ENCODE measurements around the gene TNFRSF8. TPM values are rescaled to one million over a fixed set of nuclear protein-coding genes. Genes with fewer than 3 reads are reported as not detected.
A peak's percentile ranks its signal among the peaks of the same experiment; 100 is the strongest.

The TNFRSF8 gene
- total RNA-seq, 4 donors from 2014 or later: 0.84 to 4.9 (median 1.8) TPM; not detected in 1

- DNase-seq (ENCODE audit: low spot score in 2 of 2): no peak
Observed at GRCh38 chr1:12142141-12142823, 79.2 kb downstream of the TNFRSF8 start.

GRCh38 chr1:12142891-12143630 lies 80.0 kb downstream of the TNFRSF8 start:
- Histone ChIP-seq H3K27me3 (no peaks in the 10 kb centered on the region), H3K4me3 (no peak overlapping the region), H3K36me3 (no peaks in the 10 kb centered on the region), H3K9me3 (no peaks in the 10 kb centered on the region), H3K4me1 (peaks cover 0 to 64% (median 29%) of the 10 kb centered on the region in 4 donors), H3K27ac (peak overlapping the region; percentile 47 to 78 (median 70))
- peak in 1 of 2 donors; percentile 48 for DNase-seq (ENCODE audit: low spot score in 2 of 2)
- no peak for TF ChIP-seq EP300 (IDR thresholded peaks at IDR 0.05)
- no peak for TF ChIP-seq CTCF (IDR thresholded peaks at IDR 0.05)
- no peak for TF ChIP-seq POLR2A (IDR thresholded peaks at IDR 0.05)
- 79 to 87% methylated on average over 14 to 20 of the region's 21 CpGs for WGBS, 2 donors

More at GRCh38 chr1:12142141-12142823, 79.2 kb downstream of the TNFRSF8 start:
- Histone ChIP-seq H3K4me3 (no peak overlapping the region), H3K9me3 (no peaks in the 10 kb centered on the region), H3K27me3 (no peaks in the 10 kb centered on the region), H3K27ac (peak overlapping the region in 2 of 4 donors; percentile 66 to 78), H3K4me1 (peaks cover 0 to 61% (median 21%) of the 10 kb centered on the region in 4 donors), H3K36me3 (no peaks in the 10 kb centered on the region)
- TF ChIP-seq EP300 (IDR thresholded peaks at IDR 0.05) (no peak), CTCF (IDR thresholded peaks at IDR 0.05) (no peak), POLR2A (IDR thresholded peaks at IDR 0.05) (no peak)
- 64 to 79% methylated on average over 15 to 17 of the region's 18 CpGs for WGBS, 2 donors

- H3K36me3 ChIP-seq: no peaks in the 10 kb centered on the region
- peak overlapping the region; percentile 47 to 81 (median 76) for H3K27ac ChIP-seq
- 41 to 54% methylated on average over 17 of the region's 17 CpGs for WGBS, 2 donors
- H3K4me1 ChIP-seq: peaks cover 0 to 67% (median 33%) of the 10 kb centered on the region in 4 donors
- DNase-seq (ENCODE audit: low spot score in 2 of 2): peak; percentile 48 to 70
- no peak overlapping the region for H3K4me3 ChIP-seq
- TF ChIP-seq CTCF (IDR thresholded peaks at IDR 0.05): no peak
- TF ChIP-seq EP300 (IDR thresholded peaks at IDR 0.05): peak; percentile 30 to 88
- no peak for TF ChIP-seq POLR2A (IDR thresholded peaks at IDR 0.05)
- H3K27me3 ChIP-seq: no peaks in the 10 kb centered on the region
- H3K9me3 ChIP-seq: no peaks in the 10 kb centered on the region
Observed at GRCh38 chr1:12143631-12144155, 80.6 kb downstream of the TNFRSF8 start.

DNA sequence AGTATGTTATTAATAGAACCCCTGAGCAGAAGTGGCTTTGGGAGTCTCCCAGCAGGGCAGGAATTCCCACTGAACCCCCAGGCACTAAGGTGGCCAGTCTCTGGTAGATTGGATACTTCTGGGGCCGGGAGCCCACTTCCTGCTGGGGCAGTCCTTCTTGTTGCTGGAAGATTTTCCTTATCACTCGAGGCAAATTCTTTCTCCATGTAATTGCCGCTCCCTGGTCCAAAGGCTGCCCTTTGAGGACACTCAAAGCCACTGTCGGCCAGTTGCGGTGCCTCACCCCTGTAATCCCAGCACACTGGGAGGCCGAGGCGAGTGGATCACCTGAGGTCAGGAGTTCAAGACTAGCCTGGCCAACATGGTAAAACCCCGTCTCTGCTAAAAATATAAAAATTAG lies 81.1 kb downstream of the TNFRSF8 start:
- peak overlapping the region in 3 of 4 donors; percentile 65 to 81 (median 74) for H3K27ac ChIP-seq
- TF ChIP-seq EP300 (IDR thresholded peaks at IDR 0.05) (no peak), POLR2A (IDR thresholded peaks at IDR 0.05) (no peak), CTCF (IDR thresholded peaks at IDR 0.05) (no peak)
- no peaks in the 10 kb centered on the region for H3K27me3 ChIP-seq
- no peaks in the 10 kb centered on the region for H3K36me3 ChIP-seq
- H3K9me3 ChIP-seq: no peaks in the 10 kb centered on the region
- 77 to 82% methylated on average over 8 of the region's 8 CpGs for WGBS, 2 donors
- H3K4me1 ChIP-seq: peaks cover 0 to 67% (median 35%) of the 10 kb centered on the region in 4 donors
- no peak for DNase-seq (ENCODE audit: low spot score in 2 of 2)
- H3K4me3 ChIP-seq: no peak overlapping the region
